OCI-LY1 (cell line): ENCODE results near the gene CKMT2.

Source experiments
- H2AFZ ChIP-seq: fragments of 200-600 bp; sonication (generic), shearing (Covaris generic); 2 replicates; pipeline ENCODE4 v1.6.0; 2014; ENCODE audit warnings: antibody characterized with exemption, mild to moderate bottlenecking, low read length
- H3F3A ChIP-seq: fragments of 200-600 bp; sonication (generic), shearing (Covaris generic); 2 replicates; pipeline ENCODE4 v1.6.0; 2014; ENCODE audit warnings: mild to moderate bottlenecking, antibody characterized with exemption, low read length, moderate library complexity; ENCODE audit not compliant: insufficient read depth
- H3K27ac ChIP-seq: fragments of 200-600 bp; sonication (generic); 2 replicates; pipeline ENCODE4 v1.5.1; 2014; ENCODE audit warnings: low read length, mixed run types, mild to moderate bottlenecking, low read depth; ENCODE audit not compliant: poor library complexity, severe bottlenecking
- H3K27me3 ChIP-seq: fragments of 200-600 bp; sonication (generic); 2 replicates; pipeline ENCODE4 v1.6.0; 2014; ENCODE audit warnings: antibody characterized with exemption, mild to moderate bottlenecking, low read length, moderate library complexity; ENCODE audit not compliant: insufficient read depth
- H3K36me3 ChIP-seq: fragments of 200-600 bp; sonication (generic); 2 replicates; pipeline ENCODE4 v1.6.1; 2014; ENCODE audit warnings: mild to moderate bottlenecking, antibody characterized with exemption, low read length, moderate library complexity, mixed read lengths; ENCODE audit not compliant: insufficient read depth
- H3K4me1 ChIP-seq: fragments of 200-600 bp; sonication (generic); 2 replicates; pipeline ENCODE4 v1.5.1; 2014; ENCODE audit warnings: mild to moderate bottlenecking, low read length, moderate library complexity; ENCODE audit not compliant: insufficient read depth, severe bottlenecking
- H3K4me2 ChIP-seq: fragments of 200-600 bp; sonication (generic), shearing (Covaris generic); 2 replicates; pipeline ENCODE4 v1.6.1; 2014; ENCODE audit warnings: low read length
- H3K4me3 ChIP-seq: fragments of 200-600 bp; sonication (generic); 2 replicates; pipeline ENCODE4 v1.5.1; 2014; ENCODE audit warnings: low read length, low read depth, mild to moderate bottlenecking, mixed read lengths; ENCODE audit not compliant: poor library complexity, severe bottlenecking
- H3K79me2 ChIP-seq: fragments of 200-600 bp; shearing (Covaris generic); 2 replicates; pipeline ENCODE4 v1.6.1; 2016; ENCODE audit warnings: mixed run types, low read length, mixed read lengths; ENCODE audit not compliant: insufficient read depth
- H3K9ac ChIP-seq: fragments of 200-600 bp; sonication (generic), shearing (Covaris generic); 2 replicates; pipeline ENCODE4 v1.6.1; 2014; ENCODE audit warnings: mild to moderate bottlenecking, low read length, mixed read lengths
- H3K9me2 ChIP-seq: fragments of 200-600 bp; sonication (generic), shearing (Covaris generic); 2 replicates; pipeline ENCODE4 v1.6.1; 2014; ENCODE audit warnings: low read depth, mild to moderate bottlenecking, low read length, mixed read lengths
- H3K9me3 ChIP-seq: fragments of 200-600 bp; shearing (Covaris generic); 2 replicates; pipeline ENCODE4 v1.6.1; 2014; ENCODE audit warnings: low read length, mixed read lengths
- H4K20me1 ChIP-seq: fragments of 200-600 bp; sonication (generic), shearing (Covaris generic); 2 replicates; pipeline ENCODE4 v1.6.0; 2016; ENCODE audit warnings: mild to moderate bottlenecking, low read length; ENCODE audit not compliant: insufficient read depth
- CTCF ChIP-seq: fragments of 200-600 bp; sonication (generic), shearing (Covaris generic); IDR thresholded peaks from 2 replicates; pipeline ENCODE4 v1.5.1; 2017; ENCODE audit warnings: mild to moderate bottlenecking, antibody characterized with exemption, low read length, moderate library complexity, mixed read lengths
- EZH2 ChIP-seq: fragments of 200-600 bp; sonication (generic), shearing (Covaris generic); IDR thresholded peaks from 2 replicates; pipeline ENCODE4 v1.8.0; 2017; ENCODE audit warnings: borderline replicate concordance, mixed run types, mild to moderate bottlenecking, antibody characterized with exemption, low read length, moderate library complexity, mixed read lengths

Gene CKMT2

GRCh38 chr5:81241961-81242648 lies 9.0 kb downstream of the CKMT2 start:
- H4K20me1 ChIP-seq = no peaks in the 10 kb centered on the region
- no peak overlapping the region for H2AFZ ChIP-seq
- no peak overlapping the region for H3K4me3 ChIP-seq
- H3K4me2 ChIP-seq = no peak overlapping the region
- no peaks in the 10 kb centered on the region for H3K9me2 ChIP-seq
- no peak overlapping the region for H3K9ac ChIP-seq
- no peaks in the 10 kb centered on the region for H3K9me3 ChIP-seq
- no peaks in the 10 kb centered on the region for H3K36me3 ChIP-seq
- TF ChIP-seq CTCF (no peak), EZH2 (no peak)
- H3K4me1 ChIP-seq = no peaks in the 10 kb centered on the region
- H3F3A ChIP-seq = no peaks in the 10 kb centered on the region
- H3K79me2 ChIP-seq = no peaks in the 10 kb centered on the region
- H3K27me3 ChIP-seq = no peaks in the 10 kb centered on the region
- H3K27ac ChIP-seq = no peak overlapping the region

DNA sequence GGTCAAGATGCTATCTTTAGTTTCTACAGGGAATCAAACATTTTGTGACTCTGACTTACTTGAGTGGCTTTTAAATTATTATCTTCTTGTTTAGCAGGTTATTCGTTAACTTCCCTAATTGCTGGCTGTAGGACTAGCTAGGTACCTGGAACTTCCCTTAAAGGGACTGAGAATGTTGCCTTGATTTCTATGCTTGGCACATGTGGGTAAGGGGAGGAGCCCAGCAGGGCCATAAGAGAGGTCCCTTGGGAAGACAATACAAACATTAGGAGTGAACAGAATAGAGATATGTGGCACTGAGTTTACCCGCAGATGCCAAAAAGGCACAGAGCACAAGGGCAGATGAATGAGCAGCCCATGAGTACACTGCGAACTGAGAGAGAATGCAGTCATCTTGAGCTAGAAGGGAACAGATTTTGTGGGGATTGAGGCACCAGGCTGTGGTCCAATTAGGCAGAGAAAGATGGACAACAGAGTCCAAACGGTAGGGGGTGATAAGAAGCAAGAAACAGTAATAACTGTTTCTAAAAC lies 9.8 kb downstream of the CKMT2 start:
- H3K9me3 ChIP-seq = no peaks in the 10 kb centered on the region
- H3K4me2 ChIP-seq = no peak overlapping the region
- TF ChIP-seq CTCF = no peak
- TF ChIP-seq EZH2 = no peak
- H3K79me2 ChIP-seq = no peaks in the 10 kb centered on the region
- no peak overlapping the region for H3K9ac ChIP-seq
- H3K9me2 ChIP-seq = no peaks in the 10 kb centered on the region
- no peaks in the 10 kb centered on the region for H3K36me3 ChIP-seq
- H4K20me1 ChIP-seq = no peaks in the 10 kb centered on the region
- H3K4me1 ChIP-seq = no peaks in the 10 kb centered on the region
- no peak overlapping the region for H3K27ac ChIP-seq
- H3K27me3 ChIP-seq = no peaks in the 10 kb centered on the region
- no peaks in the 10 kb centered on the region for H3F3A ChIP-seq
- H3K4me3 ChIP-seq = no peak overlapping the region
- H2AFZ ChIP-seq = no peak overlapping the region

GRCh38 chr5:81244451-81244850 lies 11.3 kb downstream of the CKMT2 start:
- Histone ChIP-seq H3F3A (no peaks in the 10 kb centered on the region), H2AFZ (no peak overlapping the region), H3K36me3 (no peaks in the 10 kb centered on the region), H3K79me2 (no peaks in the 10 kb centered on the region), H3K4me1 (no peaks in the 10 kb centered on the region), H3K4me2 (no peak overlapping the region), H3K9me3 (no peaks in the 10 kb centered on the region), H3K9me2 (no peaks in the 10 kb centered on the region), H4K20me1 (no peaks in the 10 kb centered on the region), H3K4me3 (no peak overlapping the region), H3K27ac (no peak overlapping the region), H3K9ac (no peak overlapping the region), H3K27me3 (no peaks in the 10 kb centered on the region)
- TF ChIP-seq EZH2 = no peak
- TF ChIP-seq CTCF = no peak
